ENCODE results near the gene MRO. TPM values are rescaled to one million over a fixed set of nuclear protein-coding genes. Genes with fewer than 3 reads are reported as not detected.

Gene MRO
- total and polyA plus RNA-seq, 10 of the 15 experiments (the other 5 are each of a cell fraction or from before 2014, with no cell fraction given), result 0.11 to 0.18 TPM; not detected in 8

GRCh38 chr18:50825621-50826020 lies 5.8 kb upstream of the MRO start:
- ChIA-PET SMC1A (ENCODE audit: uncharacterized antibody, unreplicated experiment) (interaction anchor here (1.3 to 2.5 kb wide), 2 partner anchors 9 to 41 kb away, joined by 3 to 8 read pairs; no protein-coding TSS in a partner anchor), POLR2A (no interaction called here), RAD21 (ENCODE audit: unreplicated experiment) (interaction anchor here (0.7 to 1.2 kb wide), 3 partner anchors 9 to 212 kb away, joined by 3 read pairs; no protein-coding TSS in a partner anchor), CTCF (interaction anchor here (0.8 to 1.0 kb wide), 3 partner anchors 225 to 240 kb away, joined by 3 read pairs; no protein-coding TSS in a partner anchor)
- Histone ChIP-seq H3K27ac (ENCODE audit: control insufficient read depth, insufficient read depth) (no peak overlapping the region), H3K4me2 (ENCODE audit: control insufficient read depth, insufficient read depth) (no peak overlapping the region), H3K4me1 (ENCODE audit: control insufficient read depth, insufficient read depth, low read length) (peaks cover 2% of the 10 kb centered on the region; the same call in 1 of the 2 replicates), H2AFZ (ENCODE audit: control insufficient read depth, low read depth, low read length) (no peak overlapping the region), H3K9me3 (replicated peaks; ENCODE audit: control insufficient read depth, insufficient read depth, low read length) (no peaks in the 10 kb centered on the region), H3K9ac (ENCODE audit: control insufficient read depth, insufficient read depth, low read length) (no peak overlapping the region), H3K36me3 (ENCODE audit: control insufficient read depth in 2 of 2, insufficient read depth in 2 of 2, low read length in 1 of 2) (no peaks in the 10 kb centered on the region), H3K4me3 (no peak overlapping the region), H3K79me2 (ENCODE audit: control insufficient read depth, insufficient read depth, low read length) (no peaks in the 10 kb centered on the region), H4K20me1 (ENCODE audit: control insufficient read depth, insufficient read depth) (no peaks in the 10 kb centered on the region), H3K27me3 (replicated peaks in 1 of 2; ENCODE audit: control insufficient read depth in 2 of 2, insufficient read depth in 2 of 2, low read length in 1 of 2) (no peaks in the 10 kb centered on the region)
- DNase-seq (ENCODE audit: low read depth, low spot score) (no peak), ATAC-seq (no peak), FAIRE-seq (no peak)
- WGBS (ENCODE audit: insufficient coverage, insufficient replicate concordance, low lambda C conversion rate, missing lambda C conversion rate), result 98% methylated on average over 2 of the region's 2 CpGs
- intact Hi-C loops (cut with micrococcal nuclease; ENCODE audit: unreplicated experiment), result no loop called here
- TF ChIP-seq MTA3 (IDR thresholded peaks at IDR 0.05; ENCODE audit: borderline replicate concordance, low read length) (no peak), ZNF384 (IDR thresholded peaks at IDR 0.05; ENCODE audit: borderline replicate concordance, low read depth, low read length) (no peak), BHLHE40 (IDR thresholded peaks at IDR 0.05; ENCODE audit: borderline replicate concordance in 1 of 2, low read depth in 2 of 2, low read length in 1 of 2) (no peak), YY1 (IDR thresholded peaks at IDR 0.05; ENCODE audit: low read depth, low read length) (no peak), ZZZ3 (IDR thresholded peaks at IDR 0.05; ENCODE audit: control insufficient read depth, insufficient read length, low read depth) (no peak), PBX3 (IDR thresholded peaks at IDR 0.05; ENCODE audit: insufficient replicate concordance, low read depth, low read length) (no peak), JUND (IDR thresholded peaks at IDR 0.05; ENCODE audit: low read depth, low read length) (no peak), FOXK2 (IDR thresholded peaks at IDR 0.05) (no peak), NFYA (IDR thresholded peaks at IDR 0.05; ENCODE audit: borderline replicate concordance, low read depth, low read length) (no peak), HCFC1 (IDR thresholded peaks at IDR 0.05; ENCODE audit: low read length) (no peak), CHD4 (IDR thresholded peaks at IDR 0.05) (no peak), TCF7 (IDR thresholded peaks at IDR 0.05; ENCODE audit: borderline replicate concordance) (no peak), ATF3 (IDR thresholded peaks at IDR 0.05; ENCODE audit: borderline replicate concordance, extremely low read depth, low read depth, low read length) (no peak), TAF1 (IDR thresholded peaks at IDR 0.05; ENCODE audit: borderline replicate concordance, low read depth, low read length) (no peak), FOS (IDR thresholded peaks at IDR 0.05; ENCODE audit: borderline replicate concordance, extremely low read depth, insufficient read length) (no peak)
- no TSS peak for BruUV-seq (replicated peaks)
- in situ Hi-C loops (cut with MboI), result no loop called here
